Rectal smooth muscle tissue (tissue), 1 donor: ENCODE data around the gene ZNF446.
A peak's percentile ranks its signal among the peaks of the same experiment; 100 is the strongest.
"Not testable (repeated sequence)": the region's sequence is repeated elsewhere in the genome, so short reads cannot be mapped to it uniquely, and the experiment has no call there.

Experiments
- H3K27ac ChIP-seq: one replicate; pipeline ENCODE4 v1.7.0; 2013; ENCODE audit warnings: low read depth, low read length, inconsistent platforms
- H3K27me3 ChIP-seq: one replicate; pipeline ENCODE4 v1.7.0; 2013; ENCODE audit warnings: low read length; ENCODE audit not compliant: control insufficient read depth, insufficient read depth
- H3K36me3 ChIP-seq: one replicate; pipeline ENCODE4 v1.7.0; 2013; ENCODE audit warnings: low read length; ENCODE audit not compliant: control insufficient read depth, insufficient read depth
- H3K4me1 ChIP-seq: one replicate; pipeline ENCODE4 v1.7.0; 2013; ENCODE audit warnings: low read length; ENCODE audit not compliant: control insufficient read depth, insufficient read depth
- H3K4me3 ChIP-seq: one replicate; pipeline ENCODE4 v1.7.0; 2013; ENCODE audit warnings: low read length
- H3K9ac ChIP-seq: one replicate; pipeline ENCODE4 v1.7.0; 2013; ENCODE audit warnings: low read length

Gene ZNF446

DNA sequence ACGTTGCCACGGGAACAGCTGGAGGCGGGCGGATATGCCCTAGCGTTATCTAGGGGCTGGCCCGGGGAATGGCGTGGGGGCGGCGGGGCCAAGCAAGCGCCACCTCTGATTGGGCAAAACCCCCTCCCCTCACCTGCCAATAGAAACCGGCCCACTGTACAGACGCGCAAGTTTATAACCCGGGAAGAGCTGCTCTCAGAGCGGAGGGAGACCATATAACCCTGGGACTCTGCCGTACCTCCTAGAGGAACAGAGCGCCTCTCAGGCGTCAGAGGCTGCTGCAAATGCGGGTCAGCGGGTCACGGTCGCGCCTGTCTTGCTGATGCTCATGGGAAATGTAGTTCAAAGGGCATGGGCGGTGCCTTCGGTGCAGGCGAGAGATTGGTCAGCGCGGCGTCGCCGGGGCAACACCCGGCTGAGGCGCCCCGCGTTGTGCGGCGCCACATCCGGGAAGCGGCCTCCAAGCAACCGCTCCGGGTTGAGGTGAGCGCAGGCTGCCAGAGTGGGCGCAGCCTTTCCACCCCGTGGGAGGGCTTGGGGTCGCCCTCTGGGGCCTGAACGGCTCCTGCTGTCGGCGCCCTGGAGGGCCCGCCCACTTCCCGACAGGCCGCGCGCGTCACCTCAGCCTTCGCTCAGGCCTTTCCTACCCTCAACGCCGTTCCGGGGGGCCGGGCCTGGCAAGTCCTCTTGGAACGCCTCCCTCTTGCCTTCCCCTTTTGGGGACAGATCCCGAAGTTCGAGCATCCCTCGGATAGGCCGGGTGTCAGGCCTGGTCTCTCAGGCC is at the start of gene ZNF446:
ZNF446 (plus strand) TSS at position 639 of the 784 bp plus-strand sequence. CDS start 867 bp downstream, outside the sequence.
- peaks cover 13% of the 10 kb centered on the region for H3K36me3 ChIP-seq
- peaks cover 4% of the 10 kb centered on the region for H3K4me1 ChIP-seq
- H3K9ac ChIP-seq: peak within 1 kb of the TSS; percentile 59
- no peaks in the 10 kb centered on the region for H3K27me3 ChIP-seq
- H3K4me3 ChIP-seq: peak within 1 kb of the TSS; percentile 88
- H3K27ac ChIP-seq: peak within 1 kb of the TSS; percentile 91

DNA sequence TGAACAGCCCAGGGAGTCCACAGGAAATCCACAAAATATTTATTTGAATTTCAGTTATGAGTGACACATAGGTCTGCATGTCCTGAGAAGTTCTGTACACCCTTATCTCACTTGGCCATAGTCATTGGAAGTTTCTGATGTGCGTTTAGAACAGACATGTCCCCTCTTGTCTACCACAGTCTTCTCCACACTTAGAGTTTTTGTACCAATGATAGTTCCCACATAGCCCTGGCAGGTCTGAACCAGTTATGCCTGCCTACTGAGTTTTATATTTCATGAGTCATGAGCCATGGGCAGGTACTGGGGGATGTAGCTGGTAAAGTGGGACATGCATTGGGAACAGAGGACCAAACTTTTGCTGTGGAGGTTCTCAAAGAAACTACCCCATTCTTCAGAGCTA is 47.5 kb upstream of the ZNF446 start:
- H3K4me3 ChIP-seq: no peak overlapping the region
- H3K27me3 ChIP-seq: no peaks in the 10 kb centered on the region
- no peak overlapping the region for H3K27ac ChIP-seq
- no peaks in the 10 kb centered on the region for H3K4me1 ChIP-seq
- H3K9ac ChIP-seq: no peak overlapping the region
- peaks cover 10% of the 10 kb centered on the region for H3K36me3 ChIP-seq

DNA sequence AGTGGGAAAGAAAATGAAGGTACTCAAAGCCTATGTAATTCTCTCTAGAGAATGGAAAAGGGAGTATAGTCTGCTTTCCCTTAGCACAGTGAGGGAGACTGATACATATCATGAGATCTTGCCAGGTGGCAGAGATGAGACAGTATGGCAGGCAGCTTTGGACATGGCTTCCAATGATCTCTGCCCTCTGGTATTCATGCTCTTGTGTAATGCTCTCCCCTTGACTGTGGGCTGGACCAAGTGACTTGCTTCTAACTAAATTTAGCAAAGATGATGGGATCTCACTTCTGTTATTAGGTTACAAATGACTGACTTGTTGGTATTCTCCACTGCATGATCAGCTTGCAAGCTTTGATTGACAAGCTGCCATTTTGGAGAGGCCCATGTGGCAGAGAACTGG is 46.4 kb upstream of the ZNF446 start:
- Histone ChIP-seq H3K4me3 (no peak overlapping the region), H3K4me1 (no peaks in the 10 kb centered on the region), H3K27me3 (no peaks in the 10 kb centered on the region), H3K27ac (no peak overlapping the region), H3K36me3 (peaks cover 21% of the 10 kb centered on the region), H3K9ac (no peak overlapping the region)

DNA sequence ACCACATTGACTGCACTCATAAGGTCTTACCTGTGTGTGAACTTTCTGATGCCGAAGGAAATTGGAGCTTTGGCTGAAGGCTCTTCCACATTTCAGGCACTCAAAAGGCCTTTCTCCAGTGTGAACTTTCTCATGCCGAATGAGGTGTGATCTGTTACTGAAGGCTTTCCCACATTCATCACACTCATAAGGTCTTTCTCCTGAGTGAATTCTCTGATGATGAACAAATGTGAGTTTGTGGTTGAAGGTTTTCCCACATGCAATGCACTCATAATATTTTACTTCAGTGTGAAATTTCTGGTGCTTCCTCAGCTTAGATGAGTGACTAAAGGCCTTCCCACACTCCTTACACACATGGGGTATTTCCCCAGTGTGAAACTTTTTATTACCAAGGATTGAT is 41.9 kb upstream of the ZNF446 start:
- Histone ChIP-seq H3K27ac (no peak overlapping the region), H3K9ac (no peak overlapping the region), H3K4me3 (no peak overlapping the region), H3K4me1 (no peaks in the 10 kb centered on the region), H3K36me3 (peaks cover 46% of the 10 kb centered on the region), H3K27me3 (no peaks in the 10 kb centered on the region)

DNA sequence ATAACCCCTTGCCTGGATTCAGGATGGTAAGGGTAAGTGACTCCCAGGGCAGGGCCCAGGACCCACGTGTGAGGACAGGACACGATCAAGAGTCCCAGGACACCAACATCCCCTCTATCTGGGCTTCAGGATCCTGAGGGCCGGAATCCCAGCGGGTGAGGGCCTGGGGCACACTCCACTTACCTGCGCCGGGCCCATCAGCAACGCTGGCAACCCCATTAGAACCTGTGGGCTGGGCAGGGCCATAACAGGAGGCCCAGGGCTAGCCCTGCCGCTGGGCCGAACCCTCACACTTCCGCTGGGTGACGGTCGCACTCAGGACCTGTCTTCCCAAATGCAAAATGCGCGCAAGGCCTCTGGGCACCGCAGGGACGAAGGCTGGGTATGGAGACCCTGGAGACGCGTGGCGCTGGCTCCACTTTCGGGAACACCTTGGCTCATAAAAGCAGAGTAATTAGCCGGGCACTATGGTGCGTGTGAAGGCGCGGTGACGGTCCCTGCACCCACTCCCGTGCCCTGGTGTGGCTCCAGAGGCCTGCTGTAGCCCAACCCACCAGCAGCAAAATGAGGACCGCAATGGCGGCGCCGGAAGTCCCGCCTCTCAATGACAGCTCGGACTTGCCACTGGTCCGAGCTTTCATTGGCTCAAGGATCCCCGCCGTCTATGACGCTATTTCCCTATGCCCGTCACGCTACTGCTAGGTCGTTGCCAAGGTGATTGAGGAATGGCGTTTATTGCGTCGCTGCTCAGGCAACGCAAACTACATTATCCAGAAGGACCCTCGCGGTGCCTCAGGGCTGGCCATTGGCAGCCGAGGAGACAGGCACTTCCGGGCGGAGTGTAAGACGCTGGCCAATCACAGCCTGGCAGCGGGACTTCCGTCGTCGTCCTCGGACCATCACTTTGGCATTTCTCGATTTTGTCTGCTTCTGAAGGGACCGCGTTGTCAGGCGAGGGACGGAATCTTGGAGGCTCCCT is 36.3 kb upstream of the ZNF446 start, which contains the start of gene ZNF132:
ZNF132 (minus strand) TSS at position 578 of the 979 bp plus-strand sequence; CDS start at position 246, 332 bp downstream.
- Histone ChIP-seq H3K4me1 (peaks cover 5% of the 10 kb centered on the region), H3K36me3 (peaks cover 23% of the 10 kb centered on the region), H3K4me3 (peak within 1 kb of the TSS; percentile 82), H3K27ac (peak within 1 kb of the TSS; percentile 76), H3K9ac (peak within 1 kb of the TSS; percentile 27), H3K27me3 (no peaks in the 10 kb centered on the region)

DNA sequence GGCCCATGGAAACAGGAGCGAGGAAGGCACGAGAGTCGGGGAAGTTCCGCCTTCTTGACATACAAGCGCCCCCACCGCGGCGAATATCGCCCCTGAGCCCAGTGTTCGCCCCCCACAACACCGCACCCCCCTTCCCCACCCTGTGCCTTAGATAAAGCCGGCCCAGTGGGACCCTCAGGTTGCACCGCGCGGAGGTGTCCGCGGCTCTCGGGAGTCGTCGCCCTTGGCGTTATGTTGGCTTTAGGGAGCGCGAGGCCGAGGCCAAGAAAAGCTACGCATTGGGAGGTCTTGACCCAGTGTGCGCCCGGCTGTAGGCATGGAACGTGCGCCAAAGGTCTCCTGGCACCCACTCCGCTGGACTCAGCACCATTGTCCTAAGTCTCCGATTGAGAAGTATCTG is 35.6 kb upstream of the ZNF446 start:
- Histone ChIP-seq H3K9ac (peak overlapping the region; percentile 27), H3K4me3 (peak overlapping the region; percentile 82), H3K36me3 (peaks cover 16% of the 10 kb centered on the region), H3K27me3 (no peaks in the 10 kb centered on the region), H3K4me1 (peaks cover 5% of the 10 kb centered on the region), H3K27ac (peak overlapping the region; percentile 76)

DNA sequence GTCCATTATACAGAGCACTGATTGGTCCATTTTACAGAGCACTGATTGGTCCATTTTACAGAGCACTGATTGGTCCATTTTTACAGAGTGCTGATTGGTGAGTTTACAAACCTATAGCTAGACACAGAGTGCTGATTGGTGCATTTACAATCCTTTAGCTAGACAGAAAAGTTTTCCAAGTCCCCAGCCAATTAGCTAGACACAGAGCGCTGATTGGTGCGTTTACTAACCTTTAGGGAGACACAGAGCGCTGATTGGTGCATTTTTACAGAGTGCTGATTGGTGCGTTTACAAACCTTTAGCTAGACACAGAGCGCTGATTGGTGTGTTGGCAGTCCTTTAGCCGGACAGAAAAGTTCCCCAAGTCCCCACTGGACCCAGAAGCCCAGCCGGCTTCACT is 33.2 kb upstream of the ZNF446 start:
- not testable (repeated sequence) for H3K9ac ChIP-seq, H3K4me3 ChIP-seq, H3K4me1 ChIP-seq, H3K27me3 ChIP-seq, H3K27ac ChIP-seq, H3K36me3 ChIP-seq

DNA sequence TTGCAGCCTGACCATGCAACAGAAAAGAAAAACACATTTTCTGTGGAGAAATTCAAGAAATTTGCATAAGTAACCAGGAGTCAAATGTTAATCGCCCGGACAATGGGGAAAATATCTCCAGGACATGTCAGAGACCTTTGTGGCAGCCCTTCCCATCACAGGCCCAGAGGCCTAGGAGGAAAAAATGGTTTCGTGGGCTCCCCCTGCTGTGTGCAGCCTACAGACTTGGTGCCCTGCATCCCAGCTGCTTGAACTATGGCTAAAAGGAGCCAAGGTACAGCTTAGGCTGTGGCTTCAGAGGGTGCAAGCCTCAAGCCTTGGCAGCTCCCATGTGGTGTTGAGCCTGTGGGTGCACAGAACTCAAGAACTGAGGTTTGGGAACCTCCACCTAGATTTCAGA is 27.3 kb upstream of the ZNF446 start:
- not testable (repeated sequence) for H3K36me3 ChIP-seq, H3K27me3 ChIP-seq, H3K4me3 ChIP-seq, H3K9ac ChIP-seq, H3K27ac ChIP-seq, H3K4me1 ChIP-seq

DNA sequence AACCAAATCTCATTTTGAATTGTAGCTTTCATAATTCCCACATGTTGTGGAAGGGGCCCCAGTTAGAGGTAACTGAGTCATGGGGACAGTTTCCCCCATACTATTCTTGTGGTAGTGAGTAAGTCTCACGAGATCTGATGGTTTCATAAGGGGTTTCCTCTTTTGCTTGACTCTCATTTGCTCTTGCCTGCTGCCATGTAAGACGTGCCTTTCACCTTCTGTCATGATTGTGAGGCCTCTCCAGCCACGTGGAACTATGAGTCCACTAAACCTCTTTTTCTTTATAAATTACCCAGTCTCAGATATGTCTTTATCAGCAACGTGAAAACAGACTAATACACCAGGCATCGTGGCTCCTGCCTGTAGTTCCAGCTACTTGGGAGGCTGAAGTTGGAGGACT is 26.2 kb upstream of the ZNF446 start:
- not testable (repeated sequence) for H3K4me1 ChIP-seq, H3K27ac ChIP-seq, H3K9ac ChIP-seq, H3K36me3 ChIP-seq, H3K4me3 ChIP-seq, H3K27me3 ChIP-seq

DNA sequence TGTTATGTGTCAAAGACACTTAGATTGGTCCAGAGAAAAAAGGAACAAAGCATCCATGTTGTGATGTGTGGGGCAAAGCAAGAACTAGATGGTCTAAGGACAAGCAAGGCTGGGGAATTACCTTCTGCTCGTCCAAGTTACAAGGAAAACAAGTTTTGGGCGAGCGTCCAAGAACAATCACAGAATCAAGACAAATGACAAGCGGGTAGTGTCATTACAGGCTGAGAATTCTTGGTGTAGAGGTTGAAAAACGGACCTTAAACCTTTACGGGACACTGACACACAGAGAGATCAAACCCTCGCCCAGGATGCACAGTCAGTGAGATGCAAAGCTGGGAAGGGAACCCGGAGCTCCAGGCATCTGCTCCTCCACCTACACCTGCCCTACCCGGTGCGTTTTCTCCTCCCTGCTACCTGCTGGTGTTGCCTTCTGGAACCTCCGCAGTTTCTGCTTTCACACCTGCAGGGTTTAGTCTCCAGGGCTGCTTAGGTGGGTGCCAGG is 25.2 kb upstream of the ZNF446 start:
- no peak overlapping the region for H3K9ac ChIP-seq
- no peaks in the 10 kb centered on the region for H3K27me3 ChIP-seq
- peak overlapping the region; percentile 77 for H3K4me3 ChIP-seq
- no peak overlapping the region for H3K27ac ChIP-seq
- H3K36me3 ChIP-seq: peaks cover 7% of the 10 kb centered on the region
- H3K4me1 ChIP-seq: peaks cover 3% of the 10 kb centered on the region

DNA sequence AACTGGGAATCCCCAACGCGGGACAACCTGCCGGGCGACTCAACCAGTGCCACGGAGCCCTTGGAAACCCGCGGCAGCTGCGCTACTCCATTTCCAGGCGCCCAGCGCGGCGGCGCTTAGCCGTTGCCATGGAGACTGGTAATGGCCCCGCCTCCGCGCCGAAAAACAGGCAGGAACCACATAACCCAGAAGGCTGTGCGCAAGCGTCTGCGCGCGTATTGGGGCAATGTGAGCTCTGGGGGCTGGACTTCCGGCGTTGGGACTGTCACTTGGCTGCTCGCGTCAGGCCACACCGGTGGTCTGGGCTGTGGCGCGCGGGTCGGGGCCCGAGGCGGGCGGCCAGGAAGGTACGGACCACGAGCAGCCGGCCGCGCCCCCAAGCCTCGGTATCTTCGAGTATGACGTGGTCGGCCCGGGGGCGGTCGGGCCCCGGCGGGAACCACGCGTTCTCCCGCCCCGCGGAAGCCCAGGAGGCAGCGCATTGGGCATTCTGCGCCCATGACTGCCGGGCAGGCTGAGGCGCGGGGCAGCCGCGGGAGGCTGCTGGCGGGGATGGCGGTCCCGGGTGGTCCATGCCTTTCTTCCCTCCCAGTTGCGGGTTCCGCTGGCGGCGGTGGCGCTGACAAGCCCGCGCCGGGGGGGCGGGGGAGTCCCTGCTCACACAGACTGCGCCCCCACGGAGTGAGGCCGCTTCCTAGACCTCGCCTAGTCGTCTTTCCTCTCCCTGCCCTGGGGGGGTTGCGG is 24.6 kb upstream of the ZNF446 start, which contains the start of gene ZNF324B:
ZNF324B (plus strand) TSS at position 265 of the 744 bp plus-strand sequence. CDS start 2,080 bp downstream, outside the sequence.
- peaks cover 3% of the 10 kb centered on the region for H3K4me1 ChIP-seq
- H3K27ac ChIP-seq: peak within 1 kb of the TSS; percentile 54
- no peaks in the 10 kb centered on the region for H3K27me3 ChIP-seq
- H3K36me3 ChIP-seq: peaks cover 11% of the 10 kb centered on the region
- no peak within 1 kb of the TSS for H3K9ac ChIP-seq
- H3K4me3 ChIP-seq: peak within 1 kb of the TSS; percentile 77
